Measurements from ENCODE around the gene SKOR2. TPM values are rescaled to one million over a fixed set of nuclear protein-coding genes. Genes with fewer than 3 reads are reported as not detected.

Gene SKOR2
- total and polyA plus RNA-seq, 9 of the 15 experiments (the other 6 are each of a cell fraction or from before 2014, with no cell fraction given) = not detected

GRCh38 chr18:47249314-47249981 is 2.0 kb downstream of the SKOR2 start:
- H2AFZ ChIP-seq (ENCODE audit: low read depth, low read length) = no peak overlapping the region
- peaks cover 0 to 5% of the 10 kb centered on the region in 2 experiments; a peak in 1 of 5 replicates for H3K4me1 ChIP-seq (replicated peaks in 1 of 2; ENCODE audit: control insufficient read depth in 2 of 2, insufficient read depth in 2 of 2, low read length in 2 of 2)
- H3K4me3 ChIP-seq = no peak overlapping the region
- POLR2A ChIA-PET = no interaction called here
- no peaks in the 10 kb centered on the region for H3K9me3 ChIP-seq (replicated peaks; ENCODE audit: control insufficient read depth, insufficient read depth, low read depth, low read length)
- FAIRE-seq (no peak), DNase-seq (ENCODE audit: extremely low read depth in 1 of 4, low spot score in 3 of 4) (no peak), ATAC-seq (no peak)
- no TSS peak for BruUV-seq (replicated peaks)
- CTCF ChIA-PET (ENCODE audit: low intra/inter-chr PET ratio) = no interaction called here
- H3K27me3 ChIP-seq (ENCODE audit: control insufficient read depth in 2 of 2, insufficient read depth in 2 of 2, low read length in 2 of 2) = peaks cover 2 to 32% of the 10 kb centered on the region in 2 experiments; a peak in 3 of 5 replicates
- H3K4me2 ChIP-seq (ENCODE audit: insufficient read depth, low read length) = no peak overlapping the region
- no peaks in the 10 kb centered on the region for H3K79me2 ChIP-seq (ENCODE audit: control insufficient read depth, insufficient read depth, low read length)
- H3K9ac ChIP-seq (ENCODE audit: insufficient read depth in 1 of 2, low read depth in 2 of 2, low read length in 2 of 2) = no peak overlapping the region
- no peaks in the 10 kb centered on the region for H4K20me1 ChIP-seq (replicated peaks; ENCODE audit: control insufficient read depth, insufficient read depth, low read length)
- H3K36me3 ChIP-seq (ENCODE audit: control insufficient read depth, insufficient read depth, low read length) = no peaks in the 10 kb centered on the region
- in situ Hi-C loops (cut with MboI) = no loop called here
- no peaks in the 10 kb centered on the region for H3K9me1 ChIP-seq (ENCODE audit: control insufficient read depth, insufficient read depth, low read length)
- WGBS (ENCODE audit: insufficient coverage, low coverage, missing lambda C conversion rate) = under 1% methylated on average over 7 of the region's 7 CpGs
- intact Hi-C loops (cut with micrococcal nuclease) = no loop called here
- H3K27ac ChIP-seq (ENCODE audit: extremely low read depth, low read depth, low read length) = no peak overlapping the region
- TF ChIP-seq MGA (IDR thresholded peaks at IDR 0.05) (no peak), ZC3H11A (IDR thresholded peaks at IDR 0.05; ENCODE audit: low read depth, low read length) (no peak), XRCC4 (IDR thresholded peaks at IDR 0.05; ENCODE audit: extremely low read depth, insufficient read depth, insufficient read length) (no peak), PPARD (CRISPR knock-in tag; IDR thresholded peaks at IDR 0.05) (no peak), ZC3H4 (CRISPR knock-in tag; IDR thresholded peaks at IDR 0.05; ENCODE audit: borderline replicate concordance) (no peak), BRD4 (IDR thresholded peaks at IDR 0.05) (no peak), NR1H2 (CRISPR knock-in tag; IDR thresholded peaks at IDR 0.05) (no peak), SAP30 (IDR thresholded peaks at IDR 0.05; ENCODE audit: borderline replicate concordance, insufficient read depth, low read depth, low read length, poor library complexity, severe bottlenecking) (no peak), PYGO2 (tag; IDR thresholded peaks at IDR 0.05) (no peak), MTA1 (IDR thresholded peaks at IDR 0.05; ENCODE audit: borderline replicate concordance) (no peak), PTRF (tag; IDR thresholded peaks at IDR 0.05) (no peak), ZFP1 (CRISPR knock-in tag; IDR thresholded peaks at IDR 0.05) (no peak)
